Transverse colon (tissue), 4 donors: ENCODE results near the gene IL21.

Source experiments
- EP300 ChIP-seq: sonication (generic); formaldehyde crosslinking; IDR thresholded peaks from one replicate; pipeline ENCODE4 v1.6.1; 2017; ENCODE audit warnings: antibody characterized with exemption, low read depth
- POLR2A ChIP-seq: fragments of 450-650 bp; IDR thresholded peaks from one replicate; pipeline ENCODE4 v1.6.1; 2016; ENCODE audit warnings: antibody characterized with exemption, mild to moderate bottlenecking, moderate library complexity
- POLR2AphosphoS5 ChIP-seq, 3 donors: sonication (generic); formaldehyde crosslinking; IDR thresholded peaks; one replicate each; pipeline ENCODE4 v1.6.1; 2016; ENCODE audit warnings: antibody characterized with exemption in 3 of 3
- TF ChIP-seq, protein P1 (sequence below), 5 experiments: fragments of 200-600 bp in 3 of 5; fragments of 450-650 bp in 2 of 5; sonication (generic) in 3 of 5; IDR thresholded peaks; 1 replicate in 2 of 5; 2 replicates in 3 of 5; pipeline ENCODE4 v1.5.1; 2016 to 2017; ENCODE audit warnings: antibody characterized with exemption in 5 of 5, inconsistent platforms in 3 of 5, mild to moderate bottlenecking in 2 of 5, moderate library complexity in 1 of 5

DNA sequence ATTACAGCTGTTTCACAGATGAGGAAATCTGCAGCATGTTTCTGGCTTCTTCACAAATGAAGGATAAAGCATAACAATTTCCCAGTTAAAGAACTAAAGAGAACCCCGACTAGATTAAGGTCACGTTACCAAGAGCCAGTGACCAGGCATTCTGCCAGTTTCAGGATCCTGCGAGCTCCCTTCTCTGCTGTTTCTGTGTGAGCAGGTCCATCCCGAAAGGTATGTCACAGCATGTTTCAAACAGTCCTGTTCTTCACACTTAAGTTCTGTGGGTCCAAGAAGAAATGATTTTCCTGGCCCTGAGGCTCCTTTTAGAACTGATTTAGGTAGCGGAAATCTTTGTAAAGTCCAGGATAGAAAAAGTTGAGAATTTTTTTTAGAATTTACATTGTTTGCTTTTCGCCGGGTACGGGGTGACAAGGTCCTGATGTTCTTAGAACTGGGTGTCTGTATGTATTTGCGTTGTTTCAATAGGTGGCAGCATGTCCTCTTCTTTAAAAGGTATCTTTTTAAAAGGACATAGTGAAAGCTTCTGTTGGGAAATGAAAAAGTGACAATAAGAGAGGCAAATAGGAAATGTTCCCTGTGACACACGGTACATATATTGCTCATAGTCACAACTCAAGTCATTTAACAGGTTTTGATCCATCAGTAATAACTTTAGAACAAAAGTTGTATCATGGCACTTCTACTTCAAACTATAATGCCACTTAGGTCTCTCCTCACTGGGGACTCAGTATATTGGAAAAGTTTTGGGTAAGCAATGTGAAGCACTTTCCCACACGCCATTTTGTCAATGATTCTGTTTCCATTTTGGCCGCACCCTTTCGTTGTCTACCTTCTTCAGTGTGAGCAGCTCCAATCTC is 18.4 kb downstream of the IL21 start:
- TF ChIP-seq, protein P1, sequence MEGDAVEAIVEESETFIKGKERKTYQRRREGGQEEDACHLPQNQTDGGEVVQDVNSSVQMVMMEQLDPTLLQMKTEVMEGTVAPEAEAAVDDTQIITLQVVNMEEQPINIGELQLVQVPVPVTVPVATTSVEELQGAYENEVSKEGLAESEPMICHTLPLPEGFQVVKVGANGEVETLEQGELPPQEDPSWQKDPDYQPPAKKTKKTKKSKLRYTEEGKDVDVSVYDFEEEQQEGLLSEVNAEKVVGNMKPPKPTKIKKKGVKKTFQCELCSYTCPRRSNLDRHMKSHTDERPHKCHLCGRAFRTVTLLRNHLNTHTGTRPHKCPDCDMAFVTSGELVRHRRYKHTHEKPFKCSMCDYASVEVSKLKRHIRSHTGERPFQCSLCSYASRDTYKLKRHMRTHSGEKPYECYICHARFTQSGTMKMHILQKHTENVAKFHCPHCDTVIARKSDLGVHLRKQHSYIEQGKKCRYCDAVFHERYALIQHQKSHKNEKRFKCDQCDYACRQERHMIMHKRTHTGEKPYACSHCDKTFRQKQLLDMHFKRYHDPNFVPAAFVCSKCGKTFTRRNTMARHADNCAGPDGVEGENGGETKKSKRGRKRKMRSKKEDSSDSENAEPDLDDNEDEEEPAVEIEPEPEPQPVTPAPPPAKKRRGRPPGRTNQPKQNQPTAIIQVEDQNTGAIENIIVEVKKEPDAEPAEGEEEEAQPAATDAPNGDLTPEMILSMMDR (IDR thresholded peaks at IDR 0.05) = peak; percentile 19 to 34 (median 28)
- TF ChIP-seq POLR2A (no peak), POLR2AphosphoS5 (IDR thresholded peaks at IDR 0.05) (no peak), EP300 (no peak)
